ENCODE data around the gene CCT3.

DNA sequence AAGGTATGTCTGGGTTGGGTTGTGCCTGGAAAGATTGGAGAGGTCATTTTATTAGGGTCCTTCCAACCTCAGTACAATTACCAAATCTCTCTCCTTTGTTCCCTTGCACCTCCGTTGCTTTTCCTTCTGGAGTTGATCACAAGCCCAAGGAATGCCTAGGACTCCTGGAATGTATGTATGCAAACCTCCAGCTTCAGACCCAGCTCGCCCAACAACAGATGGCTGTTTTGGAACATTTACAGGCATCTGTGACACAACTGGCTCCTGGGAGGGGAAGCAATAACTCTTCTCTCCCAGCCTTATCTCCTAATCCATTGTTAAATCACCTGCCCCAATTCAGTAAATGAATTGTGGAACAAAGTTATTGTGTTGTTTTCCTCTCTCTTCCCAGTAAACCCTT is 8.5 kb upstream of the CCT3 start:
- TF ChIP-seq, protein P1, sequence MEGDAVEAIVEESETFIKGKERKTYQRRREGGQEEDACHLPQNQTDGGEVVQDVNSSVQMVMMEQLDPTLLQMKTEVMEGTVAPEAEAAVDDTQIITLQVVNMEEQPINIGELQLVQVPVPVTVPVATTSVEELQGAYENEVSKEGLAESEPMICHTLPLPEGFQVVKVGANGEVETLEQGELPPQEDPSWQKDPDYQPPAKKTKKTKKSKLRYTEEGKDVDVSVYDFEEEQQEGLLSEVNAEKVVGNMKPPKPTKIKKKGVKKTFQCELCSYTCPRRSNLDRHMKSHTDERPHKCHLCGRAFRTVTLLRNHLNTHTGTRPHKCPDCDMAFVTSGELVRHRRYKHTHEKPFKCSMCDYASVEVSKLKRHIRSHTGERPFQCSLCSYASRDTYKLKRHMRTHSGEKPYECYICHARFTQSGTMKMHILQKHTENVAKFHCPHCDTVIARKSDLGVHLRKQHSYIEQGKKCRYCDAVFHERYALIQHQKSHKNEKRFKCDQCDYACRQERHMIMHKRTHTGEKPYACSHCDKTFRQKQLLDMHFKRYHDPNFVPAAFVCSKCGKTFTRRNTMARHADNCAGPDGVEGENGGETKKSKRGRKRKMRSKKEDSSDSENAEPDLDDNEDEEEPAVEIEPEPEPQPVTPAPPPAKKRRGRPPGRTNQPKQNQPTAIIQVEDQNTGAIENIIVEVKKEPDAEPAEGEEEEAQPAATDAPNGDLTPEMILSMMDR (IDR thresholded peaks at IDR 0.05), result no peak
- no peak for TF ChIP-seq POLR2A (IDR thresholded peaks at IDR 0.05)

Measured in vagina (tissue), 2 donors.